Breast epithelium (tissue), 3 donors: ENCODE data around the gene RPL18A.

ENCODE experiments used
- CTCF ChIP-seq, 3 donors: fragments of 450-650 bp; IDR thresholded peaks; one replicate each; pipeline ENCODE4 v1.5.1; 2016 to 2017; ENCODE audit warnings: antibody characterized with exemption in 3 of 3, mild to moderate bottlenecking in 3 of 3, moderate library complexity in 3 of 3
- POLR2A ChIP-seq: fragments of 450-650 bp; IDR thresholded peaks from one replicate; pipeline ENCODE4 v1.6.1; 2016; ENCODE audit warnings: antibody characterized with exemption, mild to moderate bottlenecking, moderate library complexity
- POLR2AphosphoS5 ChIP-seq, 3 donors: sonication (generic); formaldehyde crosslinking; IDR thresholded peaks; one replicate each; pipeline ENCODE4 v1.6.1; 2017; ENCODE audit warnings: antibody characterized with exemption in 3 of 3

DNA sequence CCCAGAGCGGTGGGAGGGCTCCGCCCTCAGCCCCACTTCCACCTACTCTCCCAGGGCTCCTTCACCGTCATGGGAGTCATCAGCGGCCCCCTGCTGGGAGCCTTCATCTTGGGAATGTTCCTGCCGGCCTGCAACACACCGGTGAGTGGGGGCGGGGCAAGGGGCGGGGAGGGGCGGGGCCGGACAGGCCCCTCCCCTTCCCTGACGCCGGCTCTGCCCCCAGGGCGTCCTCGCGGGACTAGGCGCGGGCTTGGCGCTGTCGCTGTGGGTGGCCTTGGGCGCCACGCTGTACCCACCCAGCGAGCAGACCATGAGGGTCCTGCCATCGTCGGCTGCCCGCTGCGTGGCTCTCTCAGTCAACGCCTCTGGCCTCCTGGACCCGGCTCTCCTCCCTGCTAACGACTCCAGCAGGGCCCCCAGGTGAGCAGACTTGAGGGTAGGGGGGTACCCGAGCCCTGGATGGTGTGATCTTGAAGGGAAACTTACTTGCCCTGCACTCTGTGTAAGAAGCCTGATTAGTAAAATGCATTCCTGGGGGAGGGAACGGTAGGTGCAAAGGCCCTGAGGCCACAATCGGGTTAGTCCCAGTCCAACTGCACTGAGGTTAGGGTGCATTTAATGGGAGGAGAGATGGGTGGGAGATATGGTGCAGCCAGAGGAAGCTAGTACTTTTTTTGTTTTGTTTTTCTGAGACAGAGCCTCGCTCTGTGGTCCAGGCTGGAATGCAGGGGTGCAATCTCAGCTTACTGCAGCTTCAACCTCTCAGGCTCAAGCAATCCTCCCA is 24.1 kb downstream of the RPL18A start:
- TF ChIP-seq POLR2A (no peak), POLR2AphosphoS5 (IDR thresholded peaks at IDR 0.05) (no peak), CTCF (IDR thresholded peaks at IDR 0.05) (no peak)
